ENCODE measurements around the gene RDX.
"Not testable (repeated sequence)": the region's sequence is repeated elsewhere in the genome, so short reads cannot be mapped to it uniquely, and the experiment has no call there.

RDX gene

DNA sequence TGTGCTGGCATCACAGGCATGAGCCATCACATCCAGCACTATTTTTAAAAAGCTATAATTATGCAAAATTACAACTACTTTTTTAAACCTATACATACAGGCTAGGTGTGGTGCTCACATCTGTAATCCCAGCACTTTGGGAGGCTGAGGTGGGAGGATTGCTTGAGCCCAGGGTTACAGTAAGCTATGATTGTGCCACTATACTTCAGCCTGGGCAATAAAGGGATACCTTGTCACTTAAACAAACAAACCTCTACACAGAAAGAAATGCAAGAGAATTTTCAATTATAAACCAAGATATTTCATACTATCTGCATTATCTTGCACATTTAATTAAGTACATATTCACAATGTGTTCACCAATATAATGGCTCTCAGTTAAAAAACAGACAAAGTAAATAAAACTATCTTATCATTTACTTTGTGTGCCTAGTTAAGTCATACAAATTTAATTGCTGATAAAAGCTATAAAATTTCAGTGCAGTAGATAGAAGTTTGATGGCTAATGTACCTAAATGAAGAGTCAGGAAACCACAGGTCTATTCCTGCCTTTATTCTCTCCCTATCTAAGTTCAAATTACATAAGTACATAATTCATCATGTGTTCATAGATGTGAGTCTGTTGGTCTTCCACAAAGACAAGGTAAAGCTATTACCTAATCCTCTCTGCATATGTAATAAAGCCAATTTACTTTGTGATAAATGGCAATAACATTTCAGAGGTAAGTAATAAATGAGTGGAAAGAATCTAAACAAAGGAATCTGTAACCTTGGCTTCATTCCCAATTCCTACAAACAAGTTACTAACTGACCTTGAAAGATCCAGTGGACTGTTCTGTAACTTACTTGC, 9.0 kb upstream of the RDX start:
- DNase-seq = no peak

DNA sequence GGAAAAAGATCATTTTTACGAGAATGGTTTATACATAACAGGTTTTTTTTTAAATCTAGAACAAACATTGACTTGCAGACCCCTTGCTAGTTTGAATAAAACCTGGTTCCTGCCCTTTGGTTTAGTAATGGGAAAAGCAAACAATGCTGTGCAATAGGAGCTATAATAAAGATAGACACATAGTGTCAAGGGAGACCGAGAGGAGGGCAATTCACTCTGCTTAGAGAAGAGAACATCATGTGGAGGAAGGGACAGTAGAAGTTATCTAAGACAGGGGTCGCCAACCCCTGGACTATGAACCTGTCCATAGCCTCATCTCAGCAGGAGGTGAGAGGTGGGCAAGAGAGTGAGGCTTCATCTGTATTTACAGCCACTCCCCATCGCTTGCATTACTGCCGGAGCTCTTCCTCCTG, 7.0 kb upstream of the RDX start:
- DNase-seq = no peak

DNA sequence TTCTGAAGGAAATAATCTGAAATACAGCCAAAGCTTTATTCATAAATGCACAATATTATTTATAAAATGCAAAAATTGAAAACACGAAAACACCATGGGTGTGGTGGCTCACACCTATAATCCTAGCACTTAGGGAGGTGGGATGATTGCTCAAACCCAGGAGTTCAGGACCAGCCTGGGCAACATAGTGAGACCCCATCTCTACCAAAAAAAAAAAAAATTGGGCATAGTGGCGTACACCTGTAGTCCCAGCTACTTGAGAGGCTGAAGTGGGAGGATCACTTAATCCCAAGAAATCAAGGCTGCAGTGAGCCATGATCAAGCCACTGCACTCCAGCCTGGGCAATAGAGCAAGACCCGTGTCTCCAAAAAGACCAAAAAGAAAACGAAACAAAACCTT, 5.2 kb upstream of the RDX start:
- no peak for DNase-seq

DNA sequence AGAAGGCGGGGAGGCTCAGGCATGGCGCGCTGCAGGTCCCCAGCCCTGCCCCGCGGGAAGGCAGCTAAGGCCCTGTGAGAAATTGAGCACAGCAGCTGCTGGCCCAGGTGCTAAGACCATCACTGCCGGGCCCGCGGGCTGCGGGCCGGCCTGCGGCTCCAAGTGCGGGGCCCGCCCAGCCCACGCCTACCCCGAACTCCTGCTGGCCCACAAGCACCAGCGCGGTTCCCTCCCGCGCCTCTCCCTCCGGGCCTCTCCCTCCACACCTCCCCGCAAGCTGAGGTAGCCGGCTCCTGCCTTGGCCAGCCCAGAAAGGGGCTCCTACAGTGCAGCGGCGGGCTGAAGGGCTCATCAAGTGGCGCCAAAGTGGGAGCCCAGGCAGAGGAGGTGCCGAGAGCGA, 4.6 kb upstream of the RDX start:
- no peak for DNase-seq

DNA sequence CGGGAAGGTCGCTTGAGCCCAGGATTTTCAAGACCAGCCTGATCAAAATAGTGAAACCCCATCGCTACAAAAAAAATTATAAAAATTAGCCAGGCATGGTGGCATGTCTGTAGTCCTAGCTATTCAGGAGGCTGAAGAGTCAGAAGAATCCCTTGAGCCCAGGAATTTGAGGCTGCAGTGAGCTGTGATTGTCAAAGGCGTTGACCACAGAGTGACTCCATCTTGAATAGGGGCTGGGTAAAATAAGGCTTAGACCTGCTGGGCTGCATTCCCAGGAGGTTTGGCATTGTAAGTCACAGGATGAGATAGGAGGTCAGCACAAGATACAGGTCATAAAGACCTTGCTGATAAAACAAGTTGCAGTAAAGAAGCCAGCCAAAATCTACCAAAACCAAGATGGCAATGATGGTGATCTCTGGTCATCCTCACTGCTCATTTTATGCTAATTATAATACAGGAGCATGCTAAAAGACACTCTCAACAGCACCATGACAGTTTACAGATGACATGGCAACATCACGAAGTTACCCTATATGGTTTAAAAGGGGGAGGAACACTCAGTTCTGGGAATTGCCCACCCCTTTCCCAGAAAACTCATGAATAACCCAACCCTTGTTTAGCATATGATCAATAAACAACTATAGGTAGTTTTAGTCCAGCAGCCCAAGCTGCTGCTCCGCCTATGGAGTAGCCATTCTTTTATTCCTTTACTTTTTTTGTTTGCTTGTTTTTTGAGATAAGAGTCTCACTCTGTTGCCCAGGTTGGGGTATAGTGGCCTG, 2.8 kb upstream of the RDX start:
- DNase-seq = no peak

DNA sequence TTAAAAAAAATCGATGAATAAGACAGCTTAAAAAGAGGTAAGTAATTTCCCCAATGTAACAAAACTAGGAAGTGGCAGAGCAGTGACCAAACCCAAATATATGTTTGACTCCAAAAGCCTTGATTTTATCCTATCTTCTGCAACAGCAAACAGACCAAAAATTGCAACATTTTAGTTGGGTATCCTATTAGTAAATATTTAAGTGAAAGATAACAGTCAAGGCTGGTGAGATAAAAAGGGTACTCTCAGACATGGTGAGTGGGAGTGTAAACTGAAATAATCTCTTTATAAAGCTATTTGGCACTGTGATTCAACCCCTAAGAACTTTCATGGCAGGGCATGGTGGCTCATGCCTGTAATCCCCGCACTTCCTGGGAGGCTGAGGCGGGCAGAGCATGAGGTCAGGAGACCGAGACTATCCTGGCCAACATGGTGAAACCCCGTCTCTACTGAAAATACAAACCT, 1.9 kb upstream of the RDX start:
- DNase-seq = peak; percentile 38

DNA sequence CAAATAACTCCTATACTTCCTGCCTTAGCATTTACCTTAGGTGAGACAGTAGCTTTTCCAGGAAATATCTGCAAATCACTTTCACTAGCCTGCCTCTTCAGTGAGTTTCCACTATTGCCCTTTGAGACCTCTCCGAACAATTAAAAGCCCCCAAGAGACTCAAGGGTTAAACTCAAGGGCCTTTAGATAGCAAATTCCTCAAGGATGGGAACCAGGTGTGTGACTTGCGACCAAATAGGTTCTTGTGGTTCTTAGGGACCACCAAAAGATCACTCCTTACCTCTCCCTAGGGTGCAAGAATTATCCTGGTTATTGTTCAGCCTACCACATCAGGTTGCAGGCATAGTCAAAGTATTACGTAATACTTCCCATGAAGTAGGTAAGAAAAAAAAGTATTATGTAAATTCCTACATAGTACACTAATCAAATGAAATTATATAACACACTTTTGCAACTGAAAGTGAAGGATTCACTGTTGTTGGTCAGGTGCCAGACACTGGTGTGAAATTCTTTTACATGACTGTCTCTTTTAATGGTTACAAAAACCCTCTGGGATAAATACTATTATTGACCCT, 1.4 kb upstream of the RDX start:
- no peak for DNase-seq

DNA sequence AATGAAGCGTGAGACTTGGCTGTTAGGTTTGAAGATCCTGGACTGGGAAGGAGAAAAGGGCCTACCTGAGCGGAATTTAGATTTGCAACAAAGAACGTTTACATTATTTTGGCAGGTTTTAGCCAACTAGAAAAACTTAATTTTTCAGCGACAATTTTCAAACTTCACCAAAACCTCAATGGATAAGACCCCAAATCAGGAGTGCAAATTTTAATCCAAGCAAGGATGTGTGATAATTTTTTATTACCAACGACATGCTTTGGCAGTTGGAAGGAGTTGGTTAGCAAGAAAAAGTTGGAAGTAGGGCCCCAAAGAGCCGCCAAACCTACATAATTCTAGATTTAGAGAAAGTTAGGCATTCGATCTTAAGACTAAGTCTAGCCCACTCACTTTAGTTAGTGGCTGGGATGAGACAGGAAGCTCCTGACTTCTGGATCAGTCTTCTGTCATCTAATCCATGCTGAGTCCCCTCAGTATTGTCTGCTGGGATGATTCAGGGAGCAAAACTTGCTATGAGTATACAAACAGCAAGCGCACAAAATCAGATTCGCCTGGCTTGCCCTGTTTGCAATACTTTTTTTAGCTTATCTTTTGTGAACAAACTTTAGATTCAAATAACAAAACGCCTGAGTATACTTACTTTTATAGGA, 787 bp upstream of the RDX start:
- DNase-seq = peak; percentile 41

DNA sequence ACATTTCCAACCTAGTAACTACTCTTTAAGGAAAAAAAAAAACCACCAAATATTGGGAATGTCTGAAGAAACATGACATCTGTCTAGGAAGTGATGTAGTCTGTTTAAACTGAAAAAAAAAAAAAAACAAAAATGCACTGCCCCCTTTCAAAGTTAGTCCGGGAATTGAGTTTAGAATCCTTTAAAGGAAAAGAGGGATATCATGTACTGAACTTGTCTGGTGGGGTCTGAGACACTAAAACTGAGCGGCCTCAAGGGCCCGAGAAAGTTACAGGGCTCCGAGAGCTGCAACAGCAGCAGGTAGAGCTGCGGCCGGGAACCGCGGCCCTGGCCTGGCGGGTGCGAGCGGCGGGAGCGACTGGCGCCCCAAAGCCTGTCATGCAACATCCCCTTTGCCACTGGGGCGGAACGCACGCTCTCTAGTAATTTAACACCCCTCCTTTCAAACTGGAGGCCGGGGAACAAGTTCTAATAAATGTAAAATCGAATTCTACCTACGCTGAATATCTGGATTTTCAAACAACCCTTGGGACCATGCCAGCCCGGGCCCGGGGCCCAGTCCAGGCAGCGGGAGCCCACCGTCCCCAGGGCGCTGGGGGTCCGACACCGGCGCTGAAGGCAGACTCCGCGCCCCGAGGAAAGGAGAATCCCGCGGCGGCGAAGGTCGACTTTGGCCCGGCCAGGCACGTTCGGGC, 736 bp downstream of the RDX start:
- DNase-seq = peak; percentile 64

DNA sequence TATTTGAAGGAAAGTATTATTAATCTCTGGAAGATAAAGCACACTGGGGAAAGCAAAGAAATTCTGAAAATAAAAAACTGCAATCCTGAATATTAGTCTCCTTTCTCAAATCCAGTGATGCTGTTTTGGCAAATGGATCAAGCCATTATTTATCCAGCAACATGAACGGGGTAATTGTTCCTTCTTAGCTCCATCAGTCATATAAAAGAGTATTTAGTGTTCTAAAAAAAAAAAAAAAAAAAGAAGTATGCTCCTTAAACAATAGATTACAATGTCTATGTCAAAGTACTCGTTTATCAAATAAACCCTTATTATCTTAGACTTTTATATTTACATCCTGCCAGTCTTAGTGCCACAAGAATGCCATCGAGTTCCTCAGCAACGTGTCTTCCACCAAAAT, 1.3 kb downstream of the RDX start:
- DNase-seq = no peak

DNA sequence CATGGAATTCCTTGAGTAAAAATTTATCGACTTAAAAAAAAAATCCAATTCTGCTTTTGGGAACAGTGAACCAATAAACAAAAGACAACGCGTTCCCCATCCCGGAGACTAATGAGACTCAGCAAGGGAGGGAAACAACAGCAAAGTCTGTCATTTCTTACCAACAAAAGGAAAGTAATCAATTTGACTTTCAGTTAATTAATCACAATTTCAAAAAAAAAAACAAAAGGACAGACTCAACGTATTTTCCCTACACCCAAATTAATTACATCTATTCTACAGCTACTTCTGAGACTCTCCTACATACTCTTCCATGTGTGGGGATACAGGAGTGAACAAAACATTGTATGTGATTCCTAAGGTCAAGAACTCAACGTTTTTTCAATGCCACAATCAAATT, 1.9 kb downstream of the RDX start:
- no peak for DNase-seq

DNA sequence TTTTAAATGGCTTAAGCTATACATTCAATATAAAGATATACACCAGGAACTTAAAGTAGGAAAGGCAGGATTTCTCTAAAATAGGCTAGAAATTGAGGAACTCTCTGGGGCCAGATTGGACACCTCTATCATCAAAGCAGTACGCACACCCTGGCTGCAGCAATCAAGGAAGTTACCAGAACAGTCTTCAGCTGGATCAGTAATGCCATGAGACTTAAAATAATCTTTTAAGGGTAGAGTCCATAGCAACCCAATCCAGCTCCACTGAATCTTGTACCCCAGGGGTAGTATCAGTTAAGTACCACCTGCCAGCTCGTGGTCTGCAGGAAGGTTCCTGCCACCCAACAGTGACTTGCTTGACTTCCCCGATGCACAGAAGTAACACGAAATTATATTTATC, 3.0 kb downstream of the RDX start:
- DNase-seq = no peak

DNA sequence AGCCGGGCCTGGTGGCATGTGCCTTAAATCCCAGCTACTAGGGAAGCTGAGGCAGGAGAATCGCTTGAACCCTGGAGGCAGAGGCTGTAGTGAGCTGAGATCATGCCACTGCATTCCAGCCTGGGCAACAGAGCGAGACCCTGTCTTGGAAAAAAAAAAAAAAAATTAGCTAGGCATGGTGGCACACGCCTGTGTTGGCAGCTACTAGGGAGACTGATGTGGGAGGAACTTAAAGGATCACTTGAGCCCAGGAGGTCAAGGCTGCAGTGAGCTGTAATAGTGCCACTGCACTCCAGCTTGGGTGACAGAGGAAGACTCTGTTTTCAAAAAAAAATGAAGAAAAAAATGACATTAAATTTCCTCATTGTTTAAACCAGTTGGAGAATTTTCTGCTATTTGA, 4.3 kb downstream of the RDX start:
- DNase-seq = not testable (repeated sequence)

DNA sequence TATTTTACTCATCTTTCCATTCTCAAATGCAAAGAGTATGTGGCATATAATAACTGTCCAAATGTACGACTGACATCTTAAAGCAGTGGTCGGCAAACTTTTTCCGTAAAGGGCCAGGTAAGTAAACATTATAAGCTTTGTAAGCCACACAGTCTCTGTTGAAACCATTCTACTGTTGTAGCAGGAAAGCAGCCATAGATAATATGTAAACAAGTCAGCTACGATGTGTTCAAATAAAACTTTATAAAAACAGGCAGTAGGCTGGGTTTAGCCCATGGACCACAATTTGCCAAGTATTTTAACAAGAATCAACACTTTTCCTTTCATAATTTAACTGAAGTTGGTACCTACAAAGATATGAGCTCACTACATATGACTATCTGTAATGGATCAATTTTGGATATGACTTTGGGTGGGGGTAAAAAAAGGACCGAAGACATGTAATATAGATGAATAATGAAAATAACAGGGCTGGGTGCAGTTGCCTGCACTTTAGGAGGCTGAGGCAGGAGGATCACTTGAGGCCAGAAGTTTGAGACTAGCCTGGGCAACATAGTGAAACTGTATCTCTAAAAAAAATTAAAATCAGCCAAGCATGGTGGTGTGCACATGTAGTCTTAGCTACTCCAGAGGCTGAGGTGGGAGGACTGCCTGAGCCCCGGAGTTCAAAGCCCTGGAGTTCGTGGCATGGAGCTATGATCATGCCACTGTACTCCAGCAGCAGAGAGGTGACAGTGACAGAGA, 5.7 kb downstream of the RDX start:
- DNase-seq = no peak

DNA sequence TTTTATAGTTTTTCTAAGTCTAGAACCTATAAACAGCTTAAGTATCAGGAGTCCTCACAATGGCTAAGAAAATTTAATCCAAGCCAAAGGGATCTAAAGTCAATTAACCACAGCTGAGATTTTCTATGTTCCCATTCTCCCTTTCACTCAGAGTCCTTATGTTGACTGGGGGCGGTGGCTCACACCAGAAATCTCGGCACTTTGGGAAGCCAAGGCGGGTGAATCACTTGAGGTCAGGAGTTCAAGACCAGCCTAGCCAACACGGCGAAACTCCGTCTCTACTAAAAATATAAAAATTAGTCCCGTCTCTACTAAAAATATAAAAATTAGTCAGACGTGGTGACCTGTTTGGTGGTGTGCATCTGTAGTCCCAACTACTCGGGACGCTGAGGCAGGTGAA, 6.9 kb downstream of the RDX start:
- DNase-seq = no peak

DNA sequence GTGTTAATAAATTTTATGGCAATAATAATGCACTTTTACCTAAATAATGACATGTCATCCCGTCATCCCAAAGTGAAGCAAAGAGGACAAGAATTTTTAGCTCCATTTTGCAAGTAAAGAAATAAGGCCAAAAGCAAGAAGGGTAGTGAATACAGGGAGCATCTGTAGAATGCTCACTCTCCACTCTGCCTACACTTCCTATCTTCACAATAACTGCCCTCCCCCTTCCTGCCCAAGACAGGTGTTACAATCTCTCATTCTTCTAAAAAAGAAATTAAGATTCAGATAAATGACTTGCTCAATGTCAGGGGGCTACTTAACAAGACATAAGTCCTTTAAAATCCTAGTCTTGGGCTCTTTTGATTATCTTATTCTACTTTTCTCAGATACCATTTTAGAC, 8.9 kb downstream of the RDX start:
- DNase-seq = no peak

DNA sequence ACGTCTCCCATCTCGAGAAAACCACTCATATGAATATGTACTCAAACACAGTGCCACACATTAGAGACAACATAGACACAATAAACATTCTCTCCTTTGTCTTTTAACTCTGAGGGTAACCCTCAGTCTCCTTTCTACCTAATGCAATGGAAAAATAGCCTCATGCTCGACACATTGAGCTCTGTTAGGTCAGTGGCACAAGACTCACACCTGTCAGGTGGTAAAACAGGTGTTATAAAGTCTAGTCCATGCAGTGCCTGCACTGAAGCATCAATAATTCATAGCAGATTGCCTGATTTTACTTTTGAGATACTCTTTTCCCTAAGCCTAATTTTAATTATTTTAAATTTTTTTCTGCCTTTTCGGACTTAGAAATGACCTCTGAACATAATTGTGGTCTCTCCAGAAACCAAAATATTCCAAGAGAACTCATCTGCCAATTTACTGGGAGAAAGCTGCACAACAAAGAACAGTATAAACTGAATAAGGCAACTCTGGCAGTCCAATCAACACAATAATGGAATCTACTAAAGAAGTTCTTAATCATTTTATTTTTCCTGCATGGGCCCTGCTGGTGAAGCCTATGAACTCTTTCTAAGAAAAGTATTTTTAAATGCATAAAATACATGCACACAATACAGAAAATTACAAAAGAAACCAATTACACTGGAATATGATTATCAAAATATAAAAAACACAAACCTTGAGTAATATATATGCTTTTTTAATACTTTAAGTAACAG, 9.9 kb downstream of the RDX start:
- DNase-seq = no peak

DNA sequence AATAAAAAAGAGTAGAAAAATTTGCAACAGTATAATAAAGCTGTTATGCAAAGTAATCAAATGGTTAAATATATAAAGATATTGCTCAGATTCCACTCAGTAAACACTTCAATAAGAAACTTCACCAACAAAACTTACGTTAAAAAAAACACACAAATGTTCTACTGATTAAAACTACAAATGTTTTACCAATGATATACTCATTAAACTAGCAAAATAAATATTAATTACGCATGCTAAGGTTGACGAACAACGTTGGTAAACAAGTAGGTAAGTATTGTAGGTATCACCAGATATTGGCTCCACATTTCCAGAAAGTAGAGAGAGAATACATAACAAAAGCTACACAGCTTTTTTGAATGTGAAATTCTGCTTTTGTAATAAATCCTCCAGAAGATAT, 12.6 kb downstream of the RDX start:
- DNase-seq = no peak

DNA sequence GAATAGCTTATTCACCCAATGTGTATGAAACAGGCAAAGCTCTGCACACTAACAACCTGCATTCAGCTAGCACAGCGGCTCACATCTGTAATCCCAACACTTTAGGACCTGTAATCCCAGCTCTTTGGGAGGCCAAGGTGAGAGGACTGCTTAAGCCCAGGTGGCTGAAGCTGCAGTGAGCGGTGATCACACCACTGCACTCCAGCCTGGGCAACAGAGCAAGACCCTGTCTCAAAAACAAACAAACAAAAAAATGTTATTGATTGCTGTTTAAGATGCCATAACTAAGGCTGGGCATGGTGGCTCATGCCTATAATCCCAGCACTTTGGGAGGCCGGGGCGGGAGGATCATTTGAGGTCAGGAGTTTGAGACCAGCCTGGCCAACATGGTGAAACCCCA, 15.8 kb downstream of the RDX start:
- DNase-seq = not testable (repeated sequence)

DNA sequence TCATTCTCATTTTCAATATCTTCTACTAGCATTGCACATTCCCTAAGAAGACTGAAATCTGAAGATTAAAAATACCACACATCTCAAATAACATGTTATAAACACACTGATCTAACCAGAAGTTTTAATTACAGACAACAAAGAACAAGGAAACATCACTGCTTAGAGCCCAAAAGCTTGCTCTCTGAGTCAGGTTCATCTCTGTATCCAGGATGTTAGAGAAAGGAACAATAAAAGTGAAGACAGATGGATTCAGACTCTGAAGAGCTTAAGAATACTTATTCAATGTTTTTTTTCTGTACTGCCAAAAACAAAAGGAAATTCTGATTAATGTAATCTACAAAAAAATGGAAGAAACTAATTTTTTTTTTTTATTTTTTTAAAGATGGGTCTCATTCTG, 16.5 kb downstream of the RDX start:
- no peak for DNase-seq

DNA sequence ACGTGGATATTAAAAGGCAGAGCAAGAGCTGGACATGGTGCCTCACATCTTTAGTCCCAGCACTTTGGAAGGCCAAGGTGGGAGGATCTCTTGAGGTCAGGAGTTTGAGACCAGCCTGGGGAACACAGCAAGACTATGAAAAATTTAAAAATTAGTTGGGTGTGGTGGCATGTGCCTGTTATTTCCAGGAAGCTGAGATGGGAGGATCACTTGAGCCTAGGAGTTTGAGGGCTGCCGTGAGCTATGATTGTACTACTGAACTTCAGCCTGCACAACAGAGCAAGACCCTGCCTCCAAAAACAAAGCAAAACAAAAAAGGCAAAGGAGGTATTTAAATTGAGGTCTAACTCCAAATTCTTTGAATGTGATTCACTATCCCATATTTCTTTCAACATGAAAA, 23.5 kb downstream of the RDX start:
- no peak for DNase-seq
